GM21390 (cell line): ENCODE measurements around the gene RTP2.
"Not testable (repeated sequence)": the region's sequence is repeated elsewhere in the genome, so short reads cannot be mapped to it uniquely, and the experiment has no call there.

ENCODE experiments used
- ATAC-seq: cut with Tn5 transposase; IDR thresholded peaks from one replicate; pipeline ENCODE4 v1.9.1; 2021; ENCODE audit not compliant: unreplicated experiment

RTP2 gene

GRCh38 chr3:187717572-187717971 lies 15.2 kb upstream of the RTP2 start:
- ATAC-seq = no peak

GRCh38 chr3:187714404-187714979 lies 12.1 kb upstream of the RTP2 start:
- ATAC-seq = peak; percentile 90

- ATAC-seq = no peak
These were observed 11.1 kb upstream of the RTP2 start for GRCh38 chr3:187713504-187713903.

- no peak for ATAC-seq
These were observed 6.8 kb upstream of the RTP2 start for GRCh38 chr3:187709155-187709554.

GRCh38 chr3:187708696-187709095 lies 6.3 kb upstream of the RTP2 start:
- ATAC-seq = no peak

GRCh38 chr3:187706971-187707370 lies 4.6 kb upstream of the RTP2 start:
- ATAC-seq = no peak

GRCh38 chr3:187705164-187705563 lies 2.8 kb upstream of the RTP2 start:
- no peak for ATAC-seq

- no peak for ATAC-seq
These were observed 2.1 kb downstream of the RTP2 start for GRCh38 chr3:187700249-187700648.

GRCh38 chr3:187698499-187699399 lies 3.6 kb downstream of the RTP2 start:
- no peak for ATAC-seq

GRCh38 chr3:187696021-187696420 lies 6.3 kb downstream of the RTP2 start:
- no peak for ATAC-seq

GRCh38 chr3:187695449-187695848 lies 6.9 kb downstream of the RTP2 start:
- ATAC-seq = no peak

- no peak for ATAC-seq
These were observed 7.6 kb downstream of the RTP2 start for GRCh38 chr3:187694801-187695200.

- no peak for ATAC-seq
These were observed 8.9 kb downstream of the RTP2 start for GRCh38 chr3:187693431-187693830.

GRCh38 chr3:187689984-187690383 lies 12.4 kb downstream of the RTP2 start:
- no peak for ATAC-seq

GRCh38 chr3:187686621-187687273 lies 15.6 kb downstream of the RTP2 start:
- ATAC-seq = no peak

- no peak for ATAC-seq
These were observed 16.4 kb downstream of the RTP2 start for GRCh38 chr3:187685948-187686347.

- ATAC-seq = no peak
These were observed 17.5 kb downstream of the RTP2 start for GRCh38 chr3:187684880-187685279.

GRCh38 chr3:187684444-187684843 lies 17.9 kb downstream of the RTP2 start:
- ATAC-seq = no peak

- ATAC-seq = not testable (repeated sequence)
These were observed 20.6 kb downstream of the RTP2 start for GRCh38 chr3:187681756-187682155.

- ATAC-seq = peak; percentile 80
These were observed 22.5 kb downstream of the RTP2 start for GRCh38 chr3:187679638-187680396.

GRCh38 chr3:187678726-187679268 lies 23.6 kb downstream of the RTP2 start:
- no peak for ATAC-seq
